Stomach (tissue), 9 donors: ENCODE measurements around the gene HDHD5. TPM values are rescaled to one million over a fixed set of nuclear protein-coding genes. Genes with fewer than 3 reads are reported as not detected.
A peak's percentile ranks its signal among the peaks of the same experiment; 100 is the strongest.

ENCODE experiments used
- DNase-seq, 2 donors: peaks; one replicate each; pipeline versions ENCODE4 v3.0.0 to v3.0.0-alpha.2; 2013 to 2019
- H3K27ac ChIP-seq, 5 donors: fragments of 200-600 bp in 4 of 5; sonication (generic) in 4 of 5; one replicate each; pipeline ENCODE4 v1.5.1; 2013 to 2019; ENCODE audit warnings: mild to moderate bottlenecking in 1 of 5, moderate library complexity in 1 of 5
- H3K27me3 ChIP-seq, 3 donors: fragments of 200-600 bp; sonication (generic); one replicate each; pipeline ENCODE4 v1.5.1; 2017 to 2019; ENCODE audit warnings: mixed run types in 1 of 3
- H3K36me3 ChIP-seq, 4 donors: fragments of 200-600 bp; sonication (generic); 1 replicate in 3 of 4; 2 replicates in 1 of 4; pipeline ENCODE4 v1.5.1; 2016 to 2019
- H3K4me1 ChIP-seq, 4 donors: fragments of 200-600 bp; sonication (generic); one replicate each; pipeline ENCODE4 v1.5.1; 2016 to 2019
- H3K4me3 ChIP-seq, 4 donors: fragments of 200-600 bp; sonication (generic) in 3 of 4; one replicate each; pipeline ENCODE4 v1.5.1; 2016 to 2019; ENCODE audit warnings: mild to moderate bottlenecking in 1 of 4
- H3K9me3 ChIP-seq, 4 donors: fragments of 200-600 bp; sonication (generic); one replicate each; pipeline ENCODE4 v1.5.1; 2016 to 2019
- EP300 ChIP-seq: sonication (generic); formaldehyde crosslinking; IDR thresholded peaks from one replicate; pipeline ENCODE4 v1.6.1; 2017; ENCODE audit warnings: antibody characterized with exemption
- POLR2A ChIP-seq, 4 donors: fragments of 450-650 bp; IDR thresholded peaks; one replicate each; pipeline ENCODE4 v1.6.1; 2016; ENCODE audit warnings: antibody characterized with exemption in 4 of 4, control low read depth in 2 of 4, mild to moderate bottlenecking in 1 of 4, moderate library complexity in 1 of 4
- POLR2AphosphoS5 ChIP-seq, 3 donors: sonication (generic); formaldehyde crosslinking; IDR thresholded peaks; one replicate each; pipeline ENCODE4 v1.6.1; 2016; ENCODE audit warnings: antibody characterized with exemption in 3 of 3
- WGBS, 5 donors: extraction: QIAGEN DNeasy Blood & Tissue Kit in 3 of 5; methylation state at CpG; one replicate each; pipeline versions ENCODE4 v1.1.5 to v1.1.7; 2013 to 2018; 5-methylcytosine and 5-hydroxymethylcytosine counted together
- intact Hi-C: fragments of 100-400 bp; cut with DNase I; formaldehyde crosslinking; loops from one replicate; pipeline ENCODE4 v1.15.1; 2023; ENCODE audit warnings: low total_unique reads
- polyA plus RNA-seq, 3 donors: library from polyadenylated mRNA; stranded (reverse); fragments of 200-250 nt; gene quantifications; one replicate each; pipeline ENCODE4 v1.2.3, GENCODE V29; 2013
- total RNA-seq, 5 donors: library from RNA; depleted of rRNA; stranded (reverse); fragments of >200 nt; gene quantifications; one replicate each; pipeline versions ENCODE4 v1.1.0 to v1.2.3, GENCODE V29; 2014 to 2016
- TF ChIP-seq, protein P1 (sequence below), 7 experiments: fragments of 450-650 bp in 4 of 7; fragments of 200-600 bp in 3 of 7; sonication (generic) in 3 of 7; IDR thresholded peaks; one replicate each; pipeline ENCODE4 v1.5.1; 2016 to 2019; ENCODE audit warnings: antibody characterized with exemption in 7 of 7, control low read depth in 2 of 7, mild to moderate bottlenecking in 1 of 7
- donor health status: healthy with polysubstance abuse.
- donor health status: Bipolar disorder and iron deficiency.
- donor health status: healthy.

The HDHD5 gene
- total and polyA plus RNA-seq, 8 donors: 22.8 to 190 (median 34.0) TPM

DNA sequence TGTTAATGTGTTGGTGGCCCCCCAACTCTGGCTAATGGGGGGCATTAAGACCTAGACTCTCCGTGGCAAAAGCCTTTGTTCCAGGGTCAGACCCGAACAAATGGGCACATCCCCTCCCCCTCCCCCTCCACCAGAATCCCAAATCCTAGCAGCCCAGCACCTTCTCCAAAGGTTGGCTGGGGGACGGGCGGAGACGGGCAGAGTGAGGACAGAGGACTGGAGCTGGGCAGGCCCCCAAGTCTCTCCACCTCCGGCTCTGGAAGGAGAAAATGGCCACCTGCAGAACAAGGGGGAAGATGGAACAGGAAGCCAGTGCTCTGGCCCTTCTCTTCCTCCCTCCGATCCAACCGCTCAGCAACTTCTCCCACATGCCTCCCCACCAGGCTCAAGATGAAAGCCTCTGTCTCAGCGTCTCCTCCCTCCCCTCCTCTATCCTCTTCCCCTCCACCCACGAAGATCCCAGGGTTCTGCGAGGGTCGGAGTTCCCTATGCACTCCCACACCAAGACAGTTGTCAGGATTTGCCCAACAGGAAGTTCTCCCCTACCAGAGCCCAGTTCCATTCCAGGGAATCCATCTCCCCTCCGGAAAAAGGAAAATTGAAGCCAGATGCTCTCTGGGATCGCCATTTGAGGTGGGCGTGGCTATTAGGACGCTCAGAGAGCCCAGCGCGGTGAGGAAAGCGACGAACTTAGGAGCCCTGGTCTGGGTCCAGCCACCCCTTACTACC lies 40.1 kb upstream of the HDHD5 start:
- no peaks in the 10 kb centered on the region for H3K9me3 ChIP-seq
- peaks cover 0 to 13% (median 3%) of the 10 kb centered on the region in 4 donors for H3K4me1 ChIP-seq
- peak overlapping the region; percentile 24 to 36 (median 34) for H3K4me3 ChIP-seq
- no peaks in the 10 kb centered on the region for H3K36me3 ChIP-seq
- DNase-seq: peak in 1 of 2 donors; percentile 86
- intact Hi-C loops: no loop called here
- H3K27ac ChIP-seq: peak overlapping the region in 4 of 5 donors; percentile 51 to 68 (median 62)
- TF ChIP-seq POLR2A (IDR thresholded peaks at IDR 0.05): no peak
- TF ChIP-seq, protein P1, sequence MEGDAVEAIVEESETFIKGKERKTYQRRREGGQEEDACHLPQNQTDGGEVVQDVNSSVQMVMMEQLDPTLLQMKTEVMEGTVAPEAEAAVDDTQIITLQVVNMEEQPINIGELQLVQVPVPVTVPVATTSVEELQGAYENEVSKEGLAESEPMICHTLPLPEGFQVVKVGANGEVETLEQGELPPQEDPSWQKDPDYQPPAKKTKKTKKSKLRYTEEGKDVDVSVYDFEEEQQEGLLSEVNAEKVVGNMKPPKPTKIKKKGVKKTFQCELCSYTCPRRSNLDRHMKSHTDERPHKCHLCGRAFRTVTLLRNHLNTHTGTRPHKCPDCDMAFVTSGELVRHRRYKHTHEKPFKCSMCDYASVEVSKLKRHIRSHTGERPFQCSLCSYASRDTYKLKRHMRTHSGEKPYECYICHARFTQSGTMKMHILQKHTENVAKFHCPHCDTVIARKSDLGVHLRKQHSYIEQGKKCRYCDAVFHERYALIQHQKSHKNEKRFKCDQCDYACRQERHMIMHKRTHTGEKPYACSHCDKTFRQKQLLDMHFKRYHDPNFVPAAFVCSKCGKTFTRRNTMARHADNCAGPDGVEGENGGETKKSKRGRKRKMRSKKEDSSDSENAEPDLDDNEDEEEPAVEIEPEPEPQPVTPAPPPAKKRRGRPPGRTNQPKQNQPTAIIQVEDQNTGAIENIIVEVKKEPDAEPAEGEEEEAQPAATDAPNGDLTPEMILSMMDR (IDR thresholded peaks at IDR 0.05): no peak
- no peak for TF ChIP-seq POLR2AphosphoS5 (IDR thresholded peaks at IDR 0.05)
- TF ChIP-seq EP300: no peak
- WGBS, 5 donors: 15 to 35% (median 22%) methylated on average over 16 to 20 of the region's 20 CpGs
- peaks cover 0 to 35% (median 8%) of the 10 kb centered on the region in 3 donors for H3K27me3 ChIP-seq

DNA sequence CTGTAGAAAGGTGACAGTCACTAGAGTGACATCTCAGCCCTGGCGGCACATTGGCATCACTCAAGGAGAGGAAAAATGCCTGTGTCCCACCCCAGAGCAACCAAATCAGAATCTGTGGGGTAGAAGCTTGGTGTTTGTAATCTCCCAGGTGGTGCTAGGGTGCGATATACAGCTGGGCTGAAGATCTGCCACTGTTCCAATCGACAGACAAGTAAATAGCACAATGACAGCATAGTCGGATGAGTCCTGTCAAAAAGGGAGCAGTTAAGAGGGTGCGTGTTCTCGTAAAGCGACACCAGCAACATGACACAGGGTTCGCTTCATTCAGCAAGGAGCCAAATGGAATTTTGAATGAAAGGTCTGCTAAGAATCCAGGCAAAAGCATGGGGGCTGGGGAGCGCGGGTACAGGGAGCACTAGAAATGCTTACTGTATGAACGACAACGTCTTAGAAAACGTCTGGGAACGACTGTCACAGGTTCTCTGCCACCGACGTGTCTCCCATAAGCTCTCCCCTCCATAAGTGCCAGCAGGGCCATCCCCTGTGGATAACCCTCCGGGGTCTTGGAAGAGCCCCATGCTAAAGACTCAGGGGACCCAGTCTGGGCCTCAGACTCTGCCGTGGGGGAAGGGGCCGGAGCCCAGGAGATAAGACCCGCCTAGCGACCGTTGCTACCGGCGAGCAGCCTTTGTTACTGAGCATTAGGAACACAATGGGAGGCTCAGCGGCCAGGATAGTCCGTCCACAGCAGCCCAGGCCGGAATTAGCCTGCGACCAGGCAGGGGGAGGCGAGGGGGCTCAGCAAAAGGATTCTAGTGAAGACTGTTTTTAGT lies 39.3 kb upstream of the HDHD5 start:
- TF ChIP-seq POLR2AphosphoS5 (IDR thresholded peaks at IDR 0.05) (no peak), POLR2A (IDR thresholded peaks at IDR 0.05) (no peak), EP300 (no peak)
- TF ChIP-seq, protein P1 (IDR thresholded peaks at IDR 0.05): no peak
- Histone ChIP-seq H3K27me3 (peaks cover 0 to 27% (median 8%) of the 10 kb centered on the region in 3 donors), H3K27ac (peak overlapping the region in 4 of 5 donors; percentile 51 to 68 (median 62)), H3K36me3 (no peaks in the 10 kb centered on the region), H3K4me1 (peaks cover 0 to 13% (median 3%) of the 10 kb centered on the region in 4 donors), H3K4me3 (peak overlapping the region in 3 of 4 donors; percentile 24 to 36 (median 35)), H3K9me3 (no peaks in the 10 kb centered on the region)
- intact Hi-C loops: no loop called here
- 37 to 50% (median 42%) methylated on average over 29 of the region's 29 CpGs for WGBS, 5 donors
- peak in 1 of 2 donors; percentile 89 for DNase-seq

DNA sequence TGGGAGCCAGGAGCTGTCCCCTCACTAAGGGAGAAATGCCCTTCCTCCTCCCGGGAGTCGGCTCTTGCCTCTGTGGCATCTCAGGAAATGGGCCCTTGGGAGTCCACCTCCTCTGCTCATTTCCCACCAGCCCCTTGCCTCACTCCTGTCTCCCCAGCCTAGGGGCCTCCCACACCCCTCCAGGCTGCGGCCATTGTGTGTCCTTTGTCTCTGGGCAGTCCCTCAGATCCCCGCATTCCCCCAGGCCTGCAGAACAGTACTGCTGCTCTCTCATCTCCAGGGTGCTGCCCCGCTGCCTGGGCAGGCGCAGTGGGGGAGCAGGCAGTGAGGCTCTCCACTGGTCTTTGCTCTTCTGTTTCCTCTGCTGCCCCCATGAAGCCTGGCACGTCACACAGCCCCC lies 35.1 kb upstream of the HDHD5 start:
- intact Hi-C loops: no loop called here
- peaks cover 0 to 10% (median 2%) of the 10 kb centered on the region in 4 donors for H3K4me1 ChIP-seq
- H3K4me3 ChIP-seq: no peak overlapping the region
- H3K27me3 ChIP-seq: peaks cover 0 to 17% (median 3%) of the 10 kb centered on the region in 3 donors
- DNase-seq: no peak
- H3K36me3 ChIP-seq: peaks cover 0 to 20% (median 0%) of the 10 kb centered on the region in 4 donors
- H3K27ac ChIP-seq: no peak overlapping the region
- WGBS, 5 donors: 64 to 86% (median 75%) methylated on average over 5 to 7 of the region's 7 CpGs
- no peak for TF ChIP-seq EP300
- TF ChIP-seq POLR2AphosphoS5 (IDR thresholded peaks at IDR 0.05): no peak
- TF ChIP-seq, protein P1 (IDR thresholded peaks at IDR 0.05): no peak
- TF ChIP-seq POLR2A (IDR thresholded peaks at IDR 0.05): no peak
- no peaks in the 10 kb centered on the region for H3K9me3 ChIP-seq

DNA sequence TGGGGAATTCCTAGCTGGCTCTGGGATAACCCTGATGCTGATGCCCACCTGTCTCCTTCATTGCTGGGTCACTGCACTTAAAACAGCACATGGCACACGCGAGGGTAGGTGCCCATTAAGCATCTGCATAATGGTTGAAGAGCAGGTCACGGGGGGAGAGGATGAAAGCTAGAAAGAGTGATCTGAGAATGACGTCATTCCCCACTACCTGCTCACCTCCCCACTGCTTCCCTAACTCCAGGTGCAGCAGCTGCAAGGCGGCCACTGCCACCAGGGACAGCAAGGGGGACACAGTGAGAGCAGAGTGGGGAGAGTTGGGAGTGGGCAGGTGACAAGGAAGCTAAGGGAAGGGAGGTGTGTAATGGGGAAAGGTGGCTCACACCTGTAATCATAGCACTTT lies 33.1 kb upstream of the HDHD5 start:
- Histone ChIP-seq H3K9me3 (no peaks in the 10 kb centered on the region), H3K4me3 (no peak overlapping the region), H3K4me1 (no peaks in the 10 kb centered on the region), H3K27me3 (no peaks in the 10 kb centered on the region), H3K27ac (no peak overlapping the region), H3K36me3 (peaks cover 0 to 28% (median 0%) of the 10 kb centered on the region in 4 donors)
- DNase-seq: no peak
- WGBS, 5 donors: 88 to 94% (median 93%) methylated on average over 5 of the region's 5 CpGs
- intact Hi-C loops: no loop called here
- TF ChIP-seq POLR2A (IDR thresholded peaks at IDR 0.05): no peak
- TF ChIP-seq, protein P1 (IDR thresholded peaks at IDR 0.05): no peak
- no peak for TF ChIP-seq EP300
- TF ChIP-seq POLR2AphosphoS5 (IDR thresholded peaks at IDR 0.05): no peak
